ENCODE results near the gene MEF2D.

DNA sequence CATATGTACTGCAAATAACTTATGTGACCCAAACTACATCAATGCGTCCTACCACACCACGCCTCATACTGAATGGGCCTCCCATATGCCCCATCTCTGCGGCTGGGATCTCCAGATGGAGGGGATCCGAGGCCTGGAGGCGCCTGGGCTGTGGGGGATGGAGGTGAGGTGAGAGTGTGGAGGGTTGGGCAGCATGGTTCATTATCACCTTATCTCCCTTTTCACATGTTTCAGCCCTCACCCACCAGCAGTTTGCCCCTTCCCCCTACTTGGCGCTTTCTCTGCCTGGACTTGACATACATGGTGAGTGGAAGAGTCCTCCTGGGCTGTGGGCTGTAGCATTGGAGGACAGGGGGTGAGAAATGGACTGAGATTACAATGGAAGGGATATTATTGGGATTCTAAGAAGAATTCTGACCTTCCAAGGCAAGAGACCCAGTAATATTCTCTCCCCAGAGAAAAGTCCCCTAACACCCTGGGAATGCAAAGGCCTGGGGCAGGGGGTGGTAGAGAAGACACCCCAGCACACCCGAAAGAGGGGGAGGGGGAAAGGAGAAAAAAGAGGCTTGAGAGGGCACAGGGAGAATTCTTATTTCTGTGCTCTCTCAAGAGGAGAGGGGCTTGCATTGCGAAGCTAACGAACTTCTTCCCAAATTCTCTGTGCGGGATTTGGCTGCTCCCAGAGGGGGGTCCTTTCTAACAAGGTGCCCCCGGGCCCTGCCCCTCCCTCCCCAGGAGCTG lies 61.4 kb downstream of the MEF2D start:
- TF ChIP-seq EZH2 (optimal IDR thresholded peaks at IDR 0.05; ENCODE audit: low read depth, low read length) (no peak), EZH2phosphoT487 (IDR thresholded peaks at IDR 0.05; ENCODE audit: low read length) (no peak)
- TF ChIP-seq, protein P1, sequence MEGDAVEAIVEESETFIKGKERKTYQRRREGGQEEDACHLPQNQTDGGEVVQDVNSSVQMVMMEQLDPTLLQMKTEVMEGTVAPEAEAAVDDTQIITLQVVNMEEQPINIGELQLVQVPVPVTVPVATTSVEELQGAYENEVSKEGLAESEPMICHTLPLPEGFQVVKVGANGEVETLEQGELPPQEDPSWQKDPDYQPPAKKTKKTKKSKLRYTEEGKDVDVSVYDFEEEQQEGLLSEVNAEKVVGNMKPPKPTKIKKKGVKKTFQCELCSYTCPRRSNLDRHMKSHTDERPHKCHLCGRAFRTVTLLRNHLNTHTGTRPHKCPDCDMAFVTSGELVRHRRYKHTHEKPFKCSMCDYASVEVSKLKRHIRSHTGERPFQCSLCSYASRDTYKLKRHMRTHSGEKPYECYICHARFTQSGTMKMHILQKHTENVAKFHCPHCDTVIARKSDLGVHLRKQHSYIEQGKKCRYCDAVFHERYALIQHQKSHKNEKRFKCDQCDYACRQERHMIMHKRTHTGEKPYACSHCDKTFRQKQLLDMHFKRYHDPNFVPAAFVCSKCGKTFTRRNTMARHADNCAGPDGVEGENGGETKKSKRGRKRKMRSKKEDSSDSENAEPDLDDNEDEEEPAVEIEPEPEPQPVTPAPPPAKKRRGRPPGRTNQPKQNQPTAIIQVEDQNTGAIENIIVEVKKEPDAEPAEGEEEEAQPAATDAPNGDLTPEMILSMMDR (IDR thresholded peaks at IDR 0.05; ENCODE audit: low read length): no peak

Data from MM.1S (cell line).